Panc1 (cell line): ENCODE measurements around the gene WDR82.

Experiments used
- CTCF ChIP-seq: fragments of 450-650 bp; IDR thresholded peaks from 2 replicates; pipeline ENCODE4 v1.5.1; 2017; ENCODE audit warnings: mild to moderate bottlenecking
- POLR2AphosphoS5 ChIP-seq: IDR thresholded peaks from 2 replicates; pipeline ENCODE4 v1.6.1; 2012; ENCODE audit warnings: mild to moderate bottlenecking, low read depth, low read length, moderate library complexity
- REST ChIP-seq, 2 experiments: IDR thresholded peaks; 2 replicates each; pipeline ENCODE4 v1.6.1; 2011 to 2012; ENCODE audit warnings: low read depth in 2 of 2, control low read depth in 1 of 2, low read length in 1 of 2, mild to moderate bottlenecking in 1 of 2, moderate library complexity in 1 of 2; ENCODE audit not compliant: insufficient read depth in 1 of 2
- SIN3A ChIP-seq: IDR thresholded peaks from 2 replicates; pipeline ENCODE4 v1.6.1; 2012; ENCODE audit warnings: low read depth, mild to moderate bottlenecking, low read length, moderate library complexity, borderline replicate concordance; ENCODE audit not compliant: insufficient read depth
- TCF7L2 ChIP-seq: IDR thresholded peaks from 2 replicates; pipeline ENCODE4 v1.6.1; 2011; ENCODE audit warnings: mild to moderate bottlenecking, low read depth, low read length, inconsistent platforms

GRCh38 chr3:52240059-52240885, 38.2 kb downstream of the WDR82 start:
- TF ChIP-seq TCF7L2: no peak
- no peak for TF ChIP-seq POLR2AphosphoS5
- TF ChIP-seq CTCF: no peak
- TF ChIP-seq REST (IDR thresholded peaks at IDR 0.05; ENCODE audit: insufficient read depth in 1 of 2, low read depth in 2 of 2, low read length in 1 of 2): no peak
- TF ChIP-seq SIN3A: no peak
